ENCODE data around the gene SPINT2. TPM values are rescaled to one million over a fixed set of nuclear protein-coding genes. Genes with fewer than 3 reads are reported as not detected.
A peak's percentile ranks its signal among the peaks of the same experiment; 100 is the strongest.
"Not testable (repeated sequence)": the region's sequence is repeated elsewhere in the genome, so short reads cannot be mapped to it uniquely, and the experiment has no call there.

SPINT2 gene
- total and polyA plus RNA-seq, 4 experiments from 2014 or later, result 35.7 to 94.5 (median 56.3) TPM

DNA sequence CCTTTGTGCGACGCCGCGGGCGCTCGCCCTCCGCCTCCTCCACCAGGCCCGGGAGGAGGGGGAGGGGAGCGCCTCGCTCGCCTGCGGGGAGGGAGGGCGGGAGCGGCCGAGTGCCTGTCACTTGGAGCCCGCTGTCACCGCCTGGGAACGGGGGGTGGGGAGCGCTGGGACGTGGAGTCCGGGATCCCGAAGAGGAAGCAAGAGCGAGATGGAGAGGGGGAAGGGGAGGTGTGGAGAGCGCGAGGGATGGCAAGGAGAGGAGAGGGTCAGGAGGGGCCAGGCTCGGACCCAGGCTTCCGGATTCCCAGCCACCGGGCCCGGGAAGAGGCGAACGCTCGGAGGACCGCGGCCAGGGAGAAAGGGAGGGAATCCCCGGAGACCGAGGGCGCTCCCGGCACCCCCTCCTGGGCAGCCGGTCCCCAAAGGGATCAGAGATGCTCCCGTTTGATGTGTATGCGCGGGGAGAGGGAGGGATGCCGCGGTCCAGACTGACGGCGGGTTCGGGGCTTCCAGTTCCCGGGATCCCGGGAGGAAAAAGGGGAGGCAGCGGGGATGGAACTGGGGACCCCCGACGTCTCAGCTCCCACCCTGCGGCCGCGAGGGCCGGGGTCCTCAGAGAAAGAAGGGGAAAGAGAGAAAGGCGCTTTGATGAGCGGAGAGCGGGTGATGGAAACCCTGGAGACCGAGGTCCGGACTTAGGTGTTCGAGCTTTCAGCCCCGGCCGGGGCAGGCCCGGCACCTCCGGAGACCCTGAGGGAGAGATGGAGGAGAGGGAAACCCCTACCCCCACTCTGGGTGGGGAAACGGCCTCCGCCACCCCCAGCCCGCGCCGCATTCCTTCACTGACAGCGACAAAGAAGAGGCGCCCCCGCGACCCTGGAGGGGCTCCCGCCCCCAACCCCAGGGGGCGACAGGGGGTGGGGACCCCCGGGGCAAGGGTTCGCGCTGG, 35.6 kb upstream of the SPINT2 start:
- CTCF ChIA-PET (ENCODE audit: partially characterized antibody), result no interaction called here
- intact Hi-C loops (cut with micrococcal nuclease), result loop anchor here (5.0 kb wide), 1 partner anchor 326 kb away; no protein-coding TSS in a partner anchor
- no peak overlapping the region for H3K27ac Mint-ChIP-seq
- H3K9me3 ChIP-seq (ENCODE audit: control insufficient read depth in 1 of 2, low read length in 2 of 2), result no peaks in the 10 kb centered on the region
- no peaks in the 10 kb centered on the region for H3K36me3 Mint-ChIP-seq
- no peak overlapping the region for H3K27ac ChIP-seq (ENCODE audit: low read depth, low read length)
- POLR2A ChIA-PET (ENCODE audit: partially characterized antibody), result no interaction called here
- H3K4me1 ChIP-seq (ENCODE audit: insufficient read depth, low read length), result peaks cover 16% of the 10 kb centered on the region
- peaks cover 5 to 20% (median 15%) of the 10 kb centered on the region in 4 donors for H3K4me1 Mint-ChIP-seq
- H3K27me3 ChIP-seq (ENCODE audit: insufficient read depth, low read length), result peaks cover 30% of the 10 kb centered on the region
- H3K36me3 ChIP-seq (ENCODE audit: insufficient read depth, low read length), result no peaks in the 10 kb centered on the region
- peaks cover 0 to 3% (median 0%) of the 10 kb centered on the region in 8 donors for H3K9me3 Mint-ChIP-seq
- DNase-seq, result no peak
- H3K4me3 Mint-ChIP-seq, result peak overlapping the region in 4 of 8 donors; percentile 36 to 62 (median 49)
- peaks cover 35% of the 10 kb centered on the region in 2 donors for H3K27me3 Mint-ChIP-seq
- no peak overlapping the region for H3K4me3 ChIP-seq (ENCODE audit: low read length in 2 of 2)

DNA sequence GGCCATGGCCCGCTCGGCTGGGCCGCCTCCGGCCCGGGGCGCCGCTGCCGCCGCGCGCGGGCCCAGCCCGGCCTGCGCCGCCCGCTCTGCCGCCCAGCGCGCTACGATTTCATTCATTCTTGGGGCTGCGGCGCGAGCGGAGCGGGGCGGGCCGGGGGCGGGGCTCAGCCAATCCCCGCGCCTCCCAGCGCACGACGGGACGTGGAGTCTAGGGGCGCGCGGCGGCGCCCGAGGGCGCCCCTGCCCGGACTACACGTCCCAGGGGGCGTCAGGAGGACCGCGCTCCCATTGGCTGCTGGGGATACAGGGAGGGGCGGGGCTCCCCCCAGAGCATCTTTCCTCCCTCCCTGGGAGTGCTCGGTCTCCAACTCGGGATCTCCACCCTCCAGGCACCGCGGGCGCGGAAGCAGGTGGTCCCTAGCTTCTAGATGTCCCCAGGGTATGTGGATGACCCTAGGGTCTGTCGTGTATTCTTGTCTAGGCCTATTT, 34.7 kb upstream of the SPINT2 start:
- no peaks in the 10 kb centered on the region for H3K9me3 Mint-ChIP-seq
- H3K36me3 Mint-ChIP-seq, result no peaks in the 10 kb centered on the region
- H3K4me3 Mint-ChIP-seq, result peak overlapping the region in 7 of 8 donors; percentile 40 to 73 (median 62)
- no peak overlapping the region for H3K4me3 ChIP-seq (ENCODE audit: low read length in 2 of 2)
- no peaks in the 10 kb centered on the region for H3K36me3 ChIP-seq (ENCODE audit: insufficient read depth, low read length)
- H3K9me3 ChIP-seq (ENCODE audit: control insufficient read depth in 1 of 2, low read length in 2 of 2), result no peaks in the 10 kb centered on the region
- H3K27ac ChIP-seq (ENCODE audit: low read depth, low read length), result no peak overlapping the region
- H3K4me1 ChIP-seq (ENCODE audit: insufficient read depth, low read length), result peaks cover 8% of the 10 kb centered on the region
- CTCF ChIA-PET (ENCODE audit: partially characterized antibody), result interaction anchor here (5.5 kb wide), 1 partner anchor 328 kb away, joined by 18 read pairs; no protein-coding TSS in a partner anchor
- POLR2A ChIA-PET (ENCODE audit: partially characterized antibody), result no interaction called here
- peak; percentile 45 to 61 (median 52) for DNase-seq
- peaks cover 30% of the 10 kb centered on the region for H3K27me3 ChIP-seq (ENCODE audit: insufficient read depth, low read length)
- H3K4me1 Mint-ChIP-seq, result peaks cover 3 to 14% (median 8%) of the 10 kb centered on the region in 4 donors
- H3K27ac Mint-ChIP-seq, result peak overlapping the region in 3 of 7 donors; percentile 44 to 75 (median 47)
- peaks cover 31 to 32% of the 10 kb centered on the region in 2 donors for H3K27me3 Mint-ChIP-seq
- intact Hi-C loops (cut with micrococcal nuclease), result loop anchor here (5.0 kb wide), 1 partner anchor 327 kb away; no protein-coding TSS in a partner anchor

DNA sequence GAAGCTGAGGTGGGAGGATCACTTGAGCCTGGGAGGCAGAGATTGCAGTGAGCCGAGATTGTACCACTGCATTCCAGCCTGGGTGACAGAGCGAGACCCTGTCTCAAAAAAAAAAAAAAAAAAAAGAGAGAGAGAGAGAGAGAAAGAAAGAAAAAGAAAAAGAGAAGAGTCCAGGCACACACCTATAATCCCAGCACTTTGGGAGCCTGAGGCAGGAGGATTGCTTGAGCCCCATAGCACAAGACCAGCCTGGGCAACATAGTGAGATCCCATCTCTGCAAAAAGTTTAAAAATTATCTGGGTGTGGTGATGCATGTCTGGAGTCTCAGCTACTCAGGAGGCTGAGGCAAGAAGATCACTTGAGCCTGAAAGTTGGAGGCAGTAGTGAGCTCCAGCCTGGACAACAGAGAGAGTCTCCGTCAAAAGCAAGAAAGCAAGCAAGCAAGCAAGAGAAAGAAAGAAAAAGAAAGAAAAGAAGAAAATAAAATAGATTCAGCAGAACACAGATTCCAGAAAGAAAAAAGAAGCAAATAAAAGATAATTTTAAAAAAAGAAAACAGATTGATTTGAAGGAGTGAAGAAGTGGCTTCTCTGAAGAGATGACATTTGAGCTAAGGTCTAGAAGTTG, 33.8 kb upstream of the SPINT2 start:
- H3K4me3 ChIP-seq (ENCODE audit: low read length in 2 of 2); H3K9me3 ChIP-seq (ENCODE audit: control insufficient read depth in 1 of 2, low read length in 2 of 2); H3K4me3 Mint-ChIP-seq; H3K4me1 ChIP-seq (ENCODE audit: insufficient read depth, low read length); H3K9me3 Mint-ChIP-seq; H3K36me3 Mint-ChIP-seq; POLR2A ChIA-PET (ENCODE audit: partially characterized antibody); intact Hi-C loops (cut with micrococcal nuclease); DNase-seq; H3K27ac ChIP-seq (ENCODE audit: low read depth, low read length); H3K36me3 ChIP-seq (ENCODE audit: insufficient read depth, low read length): not testable (repeated sequence)
- peaks cover 30 to 33% of the 10 kb centered on the region in 2 donors for H3K27me3 Mint-ChIP-seq
- H3K27me3 ChIP-seq (ENCODE audit: insufficient read depth, low read length), result peaks cover 25% of the 10 kb centered on the region
- H3K4me1 Mint-ChIP-seq, result peaks cover 3 to 14% (median 8%) of the 10 kb centered on the region in 4 donors
- CTCF ChIA-PET (ENCODE audit: partially characterized antibody), result interaction anchor here (1.5 to 5.5 kb wide), 2 partner anchors 21 to 329 kb away, joined by 4 to 18 read pairs; no protein-coding TSS in a partner anchor
- H3K27ac Mint-ChIP-seq, result peak overlapping the region in 1 of 7 donors; percentile 5

DNA sequence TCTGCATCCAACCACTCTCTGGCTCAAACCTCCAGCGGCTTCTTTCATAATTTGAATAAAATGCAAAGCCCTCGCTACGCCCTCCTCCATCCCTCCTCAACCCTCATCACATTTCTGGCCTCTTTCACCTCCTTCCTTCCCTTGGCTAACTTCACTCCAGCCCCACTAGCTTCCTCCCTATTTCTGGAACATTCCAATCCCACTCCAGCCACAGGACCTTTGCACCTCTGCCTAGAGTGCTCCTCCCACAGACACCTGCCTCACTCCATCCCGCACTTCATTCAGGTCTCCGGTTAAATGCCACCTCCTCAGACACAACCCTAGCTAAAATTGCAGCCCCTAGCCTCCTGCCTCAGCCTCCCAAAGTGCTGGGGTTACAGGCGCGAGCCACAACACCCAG, 32.5 kb upstream of the SPINT2 start:
- Mint-ChIP-seq H3K4me3 (no peak overlapping the region), H3K4me1 (peaks cover 0 to 14% (median 7%) of the 10 kb centered on the region in 4 donors), H3K27me3 (peaks cover 24 to 25% of the 10 kb centered on the region in 2 donors), H3K36me3 (no peaks in the 10 kb centered on the region), H3K27ac (no peak overlapping the region), H3K9me3 (no peaks in the 10 kb centered on the region)
- POLR2A ChIA-PET (ENCODE audit: partially characterized antibody), result no interaction called here
- no peak for DNase-seq
- Histone ChIP-seq H3K36me3 (ENCODE audit: insufficient read depth, low read length) (no peaks in the 10 kb centered on the region), H3K4me3 (ENCODE audit: low read length in 2 of 2) (no peak overlapping the region), H3K4me1 (ENCODE audit: insufficient read depth, low read length) (peaks cover 8% of the 10 kb centered on the region), H3K9me3 (ENCODE audit: control insufficient read depth in 1 of 2, low read length in 2 of 2) (no peaks in the 10 kb centered on the region), H3K27ac (ENCODE audit: low read depth, low read length) (no peak overlapping the region), H3K27me3 (ENCODE audit: insufficient read depth, low read length) (peaks cover 15% of the 10 kb centered on the region)
- intact Hi-C loops (cut with micrococcal nuclease), result no loop called here
- CTCF ChIA-PET (ENCODE audit: partially characterized antibody), result interaction anchor here (1.2 to 5.5 kb wide), 4 partner anchors 20 to 330 kb away, joined by 3 to 18 read pairs (median 4); no protein-coding TSS in a partner anchor

DNA sequence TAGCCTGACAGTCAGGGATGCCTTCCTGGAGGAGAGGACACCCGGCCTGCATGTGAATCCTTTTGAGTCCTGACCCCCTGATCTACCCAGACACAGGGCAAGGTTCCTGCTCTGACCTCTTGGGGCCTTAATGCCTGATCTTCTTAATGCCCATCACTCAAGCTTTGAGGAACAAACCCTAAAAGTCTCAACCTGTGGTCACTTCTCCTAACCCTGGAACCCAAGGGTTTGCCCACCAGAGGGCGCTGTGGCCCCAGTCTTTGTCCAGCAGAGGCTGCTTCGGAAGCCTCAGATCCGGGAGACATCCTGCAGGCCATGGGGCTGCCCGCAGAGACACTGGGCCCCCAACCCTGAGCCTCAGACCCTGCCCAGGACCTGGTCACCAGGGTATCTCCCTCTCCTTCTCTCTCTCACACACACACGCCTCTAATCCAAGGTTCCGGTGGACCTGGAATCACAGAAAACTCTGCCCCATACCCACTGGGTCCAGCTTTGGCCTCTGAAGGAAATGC, 30.6 kb upstream of the SPINT2 start:
- no peaks in the 10 kb centered on the region for H3K36me3 Mint-ChIP-seq
- ChIA-PET CTCF (ENCODE audit: partially characterized antibody) (interaction anchor here (0.6 to 5.5 kb wide), 9 partner anchors 10 to 728 kb away, joined by 3 to 25 read pairs (median 3); partner anchors contain the start of genes CATSPERG and FAM98C), POLR2A (ENCODE audit: partially characterized antibody) (no interaction called here)
- Histone ChIP-seq H3K4me3 (ENCODE audit: low read length in 2 of 2) (no peak overlapping the region), H3K36me3 (ENCODE audit: insufficient read depth, low read length) (no peaks in the 10 kb centered on the region), H3K4me1 (ENCODE audit: insufficient read depth, low read length) (peaks cover 4% of the 10 kb centered on the region), H3K27me3 (ENCODE audit: insufficient read depth, low read length) (peaks cover 4% of the 10 kb centered on the region), H3K27ac (ENCODE audit: low read depth, low read length) (no peak overlapping the region), H3K9me3 (ENCODE audit: control insufficient read depth in 1 of 2, low read length in 2 of 2) (no peaks in the 10 kb centered on the region)
- intact Hi-C loops (cut with micrococcal nuclease), result no loop called here
- peaks cover 15% of the 10 kb centered on the region in 2 donors for H3K27me3 Mint-ChIP-seq
- H3K4me1 Mint-ChIP-seq, result peaks cover 0 to 9% (median 3%) of the 10 kb centered on the region in 4 donors
- DNase-seq, result peak; percentile 47 to 59 (median 54)
- no peak overlapping the region for H3K4me3 Mint-ChIP-seq
- H3K27ac Mint-ChIP-seq, result no peak overlapping the region
- no peaks in the 10 kb centered on the region for H3K9me3 Mint-ChIP-seq

DNA sequence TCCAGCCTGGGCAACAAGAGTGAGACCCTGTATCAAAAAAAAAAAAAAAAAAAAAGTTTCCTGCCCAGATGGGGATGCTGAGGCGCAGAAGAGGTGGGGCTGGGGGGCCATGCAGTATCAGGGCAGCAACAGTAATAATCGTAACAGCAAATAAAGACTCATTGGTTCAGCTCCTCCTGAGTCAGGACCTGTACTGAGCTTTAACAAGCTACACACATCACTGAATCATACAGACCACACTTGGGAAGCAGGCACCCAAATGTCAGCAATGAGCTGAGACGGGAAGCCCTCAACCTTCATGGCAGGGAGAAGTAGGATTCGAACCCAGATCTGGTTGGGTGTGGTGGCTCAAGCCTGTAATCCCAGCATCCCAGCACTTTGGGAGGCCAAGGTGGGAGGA, 29.8 kb upstream of the SPINT2 start:
- Histone ChIP-seq H3K4me1 (ENCODE audit: insufficient read depth, low read length) (no peaks in the 10 kb centered on the region), H3K4me3 (ENCODE audit: low read length in 2 of 2) (no peak overlapping the region), H3K27ac (ENCODE audit: low read depth, low read length) (no peak overlapping the region), H3K9me3 (ENCODE audit: control insufficient read depth in 1 of 2, low read length in 2 of 2) (no peaks in the 10 kb centered on the region), H3K36me3 (ENCODE audit: insufficient read depth, low read length) (no peaks in the 10 kb centered on the region), H3K27me3 (ENCODE audit: insufficient read depth, low read length) (no peaks in the 10 kb centered on the region)
- no peak overlapping the region for H3K4me3 Mint-ChIP-seq
- no peak overlapping the region for H3K27ac Mint-ChIP-seq
- H3K27me3 Mint-ChIP-seq, result peaks cover 13 to 15% of the 10 kb centered on the region in 2 donors
- no peak for DNase-seq
- H3K9me3 Mint-ChIP-seq, result no peaks in the 10 kb centered on the region
- ChIA-PET CTCF (ENCODE audit: partially characterized antibody) (interaction anchor here (0.6 to 5.5 kb wide), 13 partner anchors 8 to 430 kb away, joined by 3 to 25 read pairs (median 3); partner anchors contain the start of genes CATSPERG and FAM98C), POLR2A (ENCODE audit: partially characterized antibody) (no interaction called here)
- H3K36me3 Mint-ChIP-seq, result no peaks in the 10 kb centered on the region
- intact Hi-C loops (cut with micrococcal nuclease), result no loop called here
- peaks cover 0 to 6% (median 3%) of the 10 kb centered on the region in 4 donors for H3K4me1 Mint-ChIP-seq
